ENCODE data around the gene LMBRD2. TPM values are rescaled to one million over a fixed set of nuclear protein-coding genes. Genes with fewer than 3 reads are reported as not detected.

Gene LMBRD2
- total RNA-seq, 1 experiment from 2014 or later = 5.6 TPM

DNA sequence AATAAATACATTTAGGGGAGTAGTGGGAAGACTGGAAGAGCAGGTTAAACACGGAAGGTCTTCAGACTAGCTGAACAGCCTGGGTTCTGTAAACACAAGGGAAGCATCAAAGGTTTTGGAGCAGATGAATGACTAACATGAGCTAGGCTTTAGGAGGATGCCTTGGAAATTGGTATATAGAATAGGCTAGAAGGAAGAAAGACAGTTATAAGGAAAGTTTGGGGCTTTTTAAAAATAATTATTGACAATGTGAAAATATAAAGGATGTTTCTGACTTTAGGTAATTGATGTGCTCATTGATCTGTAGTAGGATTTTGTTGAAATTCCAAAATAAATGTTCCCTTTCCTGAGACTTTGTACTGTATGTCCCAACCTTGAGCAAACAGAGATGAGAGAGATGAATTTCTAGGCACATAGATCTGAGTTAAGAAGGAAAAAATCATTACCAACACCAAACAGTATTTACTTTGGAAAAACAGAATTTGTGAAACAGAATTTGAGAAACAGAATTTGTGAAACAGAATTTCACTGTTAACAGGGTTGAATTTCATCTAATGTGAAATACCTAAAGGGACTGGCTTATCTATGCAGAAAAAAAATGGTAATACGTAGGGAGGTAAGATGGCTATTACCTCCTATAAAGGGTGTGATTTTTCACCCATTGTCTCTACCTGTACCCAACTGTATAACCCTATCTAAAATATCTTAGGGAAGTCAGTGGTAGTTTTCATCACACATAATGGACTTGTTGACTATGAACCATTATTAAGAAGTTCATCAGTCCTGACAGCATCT, 29.1 kb upstream of the LMBRD2 start:
- ATAC-seq (no peak), DNase-seq (ENCODE audit: low spot score) (no peak)
- H3K36me3 Mint-ChIP-seq = peaks cover 64% of the 10 kb centered on the region

GRCh38 chr5:36179950-36180349, 28.3 kb upstream of the LMBRD2 start:
- ChIA-PET POLR2A (no interaction called here), CTCF (no interaction called here)
- DNase-seq (ENCODE audit: low spot score) (no peak), ATAC-seq (no peak)
- Mint-ChIP-seq H3K27me3 (ENCODE audit: low read depth) (no peaks in the 10 kb centered on the region), H3K4me1 (no peaks in the 10 kb centered on the region), H3K27ac (no peak overlapping the region), H3K36me3 (peaks cover 62% of the 10 kb centered on the region), H3K9me3 (peaks cover 3% of the 10 kb centered on the region; the same call in 1 of the 2 replicates), H3K4me3 (no peak overlapping the region)
- TF ChIP-seq ZNF317 (CRISPR knock-in tag; IDR thresholded peaks at IDR 0.05; ENCODE audit: borderline replicate concordance, low read depth) (no peak), ATF1 (CRISPR knock-in tag; IDR thresholded peaks at IDR 0.05) (no peak), OVOL2 (CRISPR knock-in tag; IDR thresholded peaks at IDR 0.05; ENCODE audit: borderline replicate concordance) (no peak), ZNF512 (CRISPR knock-in tag; IDR thresholded peaks at IDR 0.05; ENCODE audit: borderline replicate concordance) (no peak), CREB1 (CRISPR knock-in tag; IDR thresholded peaks at IDR 0.05) (no peak), FOXJ3 (CRISPR knock-in tag; IDR thresholded peaks at IDR 0.05; ENCODE audit: borderline replicate concordance) (no peak), E2F1 (CRISPR knock-in tag; IDR thresholded peaks at IDR 0.05) (no peak)
- TF ChIP-seq, protein P1, sequence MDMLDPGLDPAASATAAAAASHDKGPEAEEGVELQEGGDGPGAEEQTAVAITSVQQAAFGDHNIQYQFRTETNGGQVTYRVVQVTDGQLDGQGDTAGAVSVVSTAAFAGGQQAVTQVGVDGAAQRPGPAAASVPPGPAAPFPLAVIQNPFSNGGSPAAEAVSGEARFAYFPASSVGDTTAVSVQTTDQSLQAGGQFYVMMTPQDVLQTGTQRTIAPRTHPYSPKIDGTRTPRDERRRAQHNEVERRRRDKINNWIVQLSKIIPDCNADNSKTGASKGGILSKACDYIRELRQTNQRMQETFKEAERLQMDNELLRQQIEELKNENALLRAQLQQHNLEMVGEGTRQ (CRISPR knock-in tag; IDR thresholded peaks at IDR 0.05) = no peak

More for the DNA sequence above, 29.1 kb upstream of the LMBRD2 start:
- Mint-ChIP-seq H3K4me1 (no peaks in the 10 kb centered on the region), H3K9me3 (peaks cover 8% of the 10 kb centered on the region), H3K27ac (no peak overlapping the region), H3K4me3 (no peak overlapping the region), H3K27me3 (ENCODE audit: low read depth) (no peaks in the 10 kb centered on the region)
- TF ChIP-seq SOX15 (CRISPR knock-in tag; IDR thresholded peaks at IDR 0.05) (no peak), MXD4 (CRISPR knock-in tag; IDR thresholded peaks at IDR 0.05; ENCODE audit: borderline replicate concordance) (no peak), NFYB (CRISPR knock-in tag; conservative IDR thresholded peaks at IDR 0.05; ENCODE audit: low read depth) (no peak)
- POLR2A ChIA-PET = no interaction called here
- CTCF ChIA-PET = no interaction called here

GRCh38 chr5:36178524-36178890, 26.8 kb upstream of the LMBRD2 start:
- no peaks in the 10 kb centered on the region for H3K9me3 Mint-ChIP-seq
- H3K36me3 Mint-ChIP-seq = peaks cover 67% of the 10 kb centered on the region
- no peaks in the 10 kb centered on the region for H3K4me1 Mint-ChIP-seq
- ATAC-seq = no peak
- no peaks in the 10 kb centered on the region for H3K27me3 Mint-ChIP-seq (ENCODE audit: low read depth)
- POLR2A ChIA-PET = no interaction called here
- no peak for DNase-seq (ENCODE audit: low spot score)
- H3K27ac Mint-ChIP-seq = no peak overlapping the region
- CTCF ChIA-PET = interaction anchor here (0.7 to 1.6 kb wide), 11 partner anchors 24 to 518 kb away, joined by 3 to 16 read pairs (median 5); partner anchors contain the start of genes LMBRD2 and SKP2
- no peak overlapping the region for H3K4me3 Mint-ChIP-seq
- TF ChIP-seq RELA (CRISPR knock-in tag; IDR thresholded peaks at IDR 0.05; ENCODE audit: borderline replicate concordance) (no peak), GTF2I (CRISPR knock-in tag; conservative IDR thresholded peaks at IDR 0.05) (no peak), OVOL2 (CRISPR knock-in tag; IDR thresholded peaks at IDR 0.05; ENCODE audit: borderline replicate concordance) (no peak), NR2C2 (CRISPR knock-in tag; IDR thresholded peaks at IDR 0.05) (no peak), NR3C1 (CRISPR knock-in tag; conservative IDR thresholded peaks at IDR 0.05; ENCODE audit: low read depth) (no peak), ZNF263 (CRISPR knock-in tag; IDR thresholded peaks at IDR 0.05; ENCODE audit: low read depth) (no peak), PRRX2 (CRISPR knock-in tag; IDR thresholded peaks at IDR 0.05) (no peak), ZNF416 (CRISPR knock-in tag; IDR thresholded peaks at IDR 0.05) (no peak), ESRRA (CRISPR knock-in tag; IDR thresholded peaks at IDR 0.05; ENCODE audit: borderline replicate concordance) (no peak), ZNF281 (CRISPR knock-in tag; IDR thresholded peaks at IDR 0.05) (no peak), HMGA2 (CRISPR knock-in tag; IDR thresholded peaks at IDR 0.05) (no peak)
- TF ChIP-seq, protein P2, sequence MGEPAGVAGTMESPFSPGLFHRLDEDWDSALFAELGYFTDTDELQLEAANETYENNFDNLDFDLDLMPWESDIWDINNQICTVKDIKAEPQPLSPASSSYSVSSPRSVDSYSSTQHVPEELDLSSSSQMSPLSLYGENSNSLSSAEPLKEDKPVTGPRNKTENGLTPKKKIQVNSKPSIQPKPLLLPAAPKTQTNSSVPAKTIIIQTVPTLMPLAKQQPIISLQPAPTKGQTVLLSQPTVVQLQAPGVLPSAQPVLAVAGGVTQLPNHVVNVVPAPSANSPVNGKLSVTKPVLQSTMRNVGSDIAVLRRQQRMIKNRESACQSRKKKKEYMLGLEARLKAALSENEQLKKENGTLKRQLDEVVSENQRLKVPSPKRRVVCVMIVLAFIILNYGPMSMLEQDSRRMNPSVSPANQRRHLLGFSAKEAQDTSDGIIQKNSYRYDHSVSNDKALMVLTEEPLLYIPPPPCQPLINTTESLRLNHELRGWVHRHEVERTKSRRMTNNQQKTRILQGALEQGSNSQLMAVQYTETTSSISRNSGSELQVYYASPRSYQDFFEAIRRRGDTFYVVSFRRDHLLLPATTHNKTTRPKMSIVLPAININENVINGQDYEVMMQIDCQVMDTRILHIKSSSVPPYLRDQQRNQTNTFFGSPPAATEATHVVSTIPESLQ (CRISPR knock-in tag; IDR thresholded peaks at IDR 0.05) = no peak
- TF ChIP-seq, protein P3, sequence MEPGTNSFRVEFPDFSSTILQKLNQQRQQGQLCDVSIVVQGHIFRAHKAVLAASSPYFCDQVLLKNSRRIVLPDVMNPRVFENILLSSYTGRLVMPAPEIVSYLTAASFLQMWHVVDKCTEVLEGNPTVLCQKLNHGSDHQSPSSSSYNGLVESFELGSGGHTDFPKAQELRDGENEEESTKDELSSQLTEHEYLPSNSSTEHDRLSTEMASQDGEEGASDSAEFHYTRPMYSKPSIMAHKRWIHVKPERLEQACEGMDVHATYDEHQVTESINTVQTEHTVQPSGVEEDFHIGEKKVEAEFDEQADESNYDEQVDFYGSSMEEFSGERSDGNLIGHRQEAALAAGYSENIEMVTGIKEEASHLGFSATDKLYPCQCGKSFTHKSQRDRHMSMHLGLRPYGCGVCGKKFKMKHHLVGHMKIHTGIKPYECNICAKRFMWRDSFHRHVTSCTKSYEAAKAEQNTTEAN (CRISPR knock-in tag; IDR thresholded peaks at IDR 0.05) = no peak

All from WTC11 (cell line).